Bronchial epithelial cell (primary cell): Measurements from ENCODE around the gene EXOSC5. TPM values are rescaled to one million over a fixed set of nuclear protein-coding genes. Genes with fewer than 3 reads are reported as not detected.

Experiments used
- DNase-seq: peaks from one replicate; pipeline ENCODE4 v3.0.0-alpha.2; 2010; ENCODE audit warnings: low read depth
- FAIRE-seq: peaks from 2 replicates; lab custom pipeline; 2011; peaks lifted over from hg19 to GRCh38; lab: Jason Lieb, UNC
- H3K27me3 ChIP-seq: 2 replicates; pipeline ENCODE4 v1.5.1; 2011; ENCODE audit warnings: low read length; ENCODE audit not compliant: control insufficient read depth, insufficient read depth
- H3K36me3 ChIP-seq: 2 replicates; pipeline ENCODE4 v1.5.1; 2011; ENCODE audit warnings: low read length; ENCODE audit not compliant: control insufficient read depth, insufficient read depth
- H3K4me3 ChIP-seq: 2 replicates; pipeline ENCODE4 v1.5.1; 2011; ENCODE audit warnings: mild to moderate bottlenecking, low read depth, low read length, control low read depth
- CTCF ChIP-seq: IDR thresholded peaks from 2 replicates; pipeline ENCODE4 v1.5.1; 2011; ENCODE audit warnings: mild to moderate bottlenecking, moderate library complexity, low read length, control low read depth, inconsistent platforms; ENCODE audit not compliant: insufficient read depth, severe bottlenecking
- total RNA-seq: library from RNA; depleted of rRNA; stranded (reverse); fragments of >200 nt; gene quantifications from 2 replicates; pipeline ENCODE4 v1.2.1, GENCODE V29; 2014

EXOSC5 gene
- total RNA-seq, 1 donor from 2014 or later: 58.4 TPM

GRCh38 chr19:41433171-41433570 is 36.0 kb upstream of the EXOSC5 start:
- DNase-seq (no peak), FAIRE-seq (no peak)
- H3K4me3 ChIP-seq: no peak overlapping the region
- no peaks in the 10 kb centered on the region for H3K27me3 ChIP-seq
- TF ChIP-seq CTCF: no peak
- peaks cover 11% of the 10 kb centered on the region for H3K36me3 ChIP-seq

GRCh38 chr19:41431426-41432386 is 34.5 kb upstream of the EXOSC5 start:
- DNase-seq: peak; percentile 25
- FAIRE-seq: no peak

DNA sequence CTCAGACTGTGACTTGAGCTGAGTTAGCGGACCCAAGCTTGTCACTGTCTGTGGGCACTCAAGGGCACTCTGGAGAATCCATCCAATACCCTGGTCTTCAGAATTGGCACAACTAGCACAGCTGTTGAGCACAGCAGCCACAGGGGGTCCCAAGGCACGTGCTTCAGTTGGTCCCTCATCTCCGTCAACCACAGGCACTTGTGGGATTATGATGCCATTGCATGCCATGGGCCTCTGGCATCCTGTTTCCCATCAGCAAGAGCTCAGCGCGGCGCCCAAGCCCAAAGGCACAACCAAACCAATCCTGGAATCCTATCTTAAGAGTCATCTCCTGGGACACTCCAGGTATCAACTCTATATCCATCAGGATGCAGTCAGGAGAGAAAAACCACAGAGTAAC is 33.8 kb upstream of the EXOSC5 start:
- no peak for TF ChIP-seq CTCF
- H3K27me3 ChIP-seq: no peaks in the 10 kb centered on the region
- DNase-seq (no peak), FAIRE-seq (peak; percentile 82)
- peaks cover 7% of the 10 kb centered on the region for H3K36me3 ChIP-seq
- H3K4me3 ChIP-seq: no peak overlapping the region

More at GRCh38 chr19:41431426-41432386, 34.5 kb upstream of the EXOSC5 start:
- Histone ChIP-seq H3K27me3 (no peaks in the 10 kb centered on the region), H3K4me3 (no peak overlapping the region), H3K36me3 (peaks cover 8% of the 10 kb centered on the region)
- peak; percentile 61 for TF ChIP-seq CTCF

DNA sequence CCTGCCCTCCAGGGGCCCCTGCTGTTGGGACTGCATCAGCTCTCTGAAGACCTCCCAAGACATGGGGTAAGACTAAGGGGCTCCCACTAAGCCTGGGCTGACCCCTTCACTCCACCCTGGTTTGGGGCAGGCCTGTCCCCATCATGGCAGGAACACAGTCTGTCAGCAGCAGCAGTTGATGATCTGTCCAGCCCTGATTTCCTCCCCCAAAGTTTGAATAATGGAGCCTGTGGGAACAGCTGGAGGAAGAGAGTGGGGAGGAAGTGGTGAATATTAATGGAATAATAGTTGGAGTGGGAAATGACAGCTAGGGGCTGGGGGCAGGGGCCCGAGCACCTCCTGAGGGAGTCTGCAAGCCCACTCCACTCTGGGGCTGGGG is 31.3 kb upstream of the EXOSC5 start:
- H3K4me3 ChIP-seq: peak overlapping the region; percentile 65
- no peak for FAIRE-seq

DNA sequence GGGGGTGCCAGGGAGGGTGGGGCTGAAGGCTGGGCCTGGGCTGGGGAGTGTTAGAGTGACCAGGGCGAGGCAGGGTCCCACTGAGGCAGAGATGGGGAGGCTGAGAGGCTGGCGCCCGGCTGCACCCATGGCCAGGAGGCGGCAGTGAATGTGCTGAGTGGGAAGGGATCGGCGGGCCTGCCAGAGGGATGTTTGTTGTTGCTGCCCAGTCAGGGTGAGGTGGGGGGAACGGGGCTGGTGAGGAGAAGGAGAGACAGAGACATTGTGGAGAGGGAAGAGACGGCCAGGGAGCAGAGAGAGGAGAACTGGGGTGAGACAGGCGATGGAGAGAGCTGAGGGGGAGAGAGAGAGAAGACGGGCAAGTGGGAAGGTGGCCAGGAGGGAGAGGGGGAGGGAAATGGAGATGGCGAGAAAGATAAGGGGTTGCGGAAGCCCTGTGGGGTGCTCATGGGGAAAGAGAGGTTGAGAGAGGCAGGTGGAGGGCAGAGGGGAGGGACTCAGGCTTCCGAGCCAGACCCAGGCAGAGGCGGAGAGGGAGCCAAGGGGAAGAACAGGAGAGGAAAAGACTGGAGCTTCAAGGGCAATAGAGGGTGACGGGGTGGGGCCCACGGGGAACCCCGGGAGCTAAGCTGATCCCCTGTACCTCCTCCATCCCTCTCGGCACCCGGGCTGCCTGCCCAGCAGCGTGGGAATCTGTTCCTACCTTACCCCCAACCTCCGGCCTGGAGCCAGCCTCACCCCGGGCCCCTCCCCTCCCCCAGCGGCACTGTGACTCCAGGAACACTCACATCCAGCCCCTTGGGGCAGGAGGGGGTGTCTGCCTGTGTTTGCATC is 30.7 kb upstream of the EXOSC5 start:
- Histone ChIP-seq H3K4me3 (peak overlapping the region; percentile 65), H3K27me3 (no peaks in the 10 kb centered on the region), H3K36me3 (peaks cover 14% of the 10 kb centered on the region)
- no peak for FAIRE-seq
- no peak for DNase-seq
- peak; percentile 22 for TF ChIP-seq CTCF

More for the DNA sequence above, 31.3 kb upstream of the EXOSC5 start:
- no peak for DNase-seq
- Histone ChIP-seq H3K27me3 (no peaks in the 10 kb centered on the region), H3K36me3 (peaks cover 14% of the 10 kb centered on the region)
- TF ChIP-seq CTCF: no peak
